H9 (cell line): ENCODE results near the gene HPRT1. TPM values are rescaled to one million over a fixed set of nuclear protein-coding genes. Genes with fewer than 3 reads are reported as not detected.

Experiments used
- DNase-seq: peaks from one replicate; pipeline ENCODE4 v3.0.0-alpha.2; 2017
- H2AFZ ChIP-seq: one replicate; pipeline ENCODE4 v1.6.1; 2013; ENCODE audit warnings: mild to moderate bottlenecking, low read length, control low read depth, moderate library complexity
- H2AK5ac ChIP-seq: 2 replicates; pipeline ENCODE4 v1.6.1; 2013; ENCODE audit warnings: low read length, control low read depth, mixed read lengths; ENCODE audit not compliant: insufficient read length
- H2BK120ac ChIP-seq: one replicate; pipeline ENCODE4 v1.6.1; 2013; ENCODE audit warnings: low read depth, mild to moderate bottlenecking, low read length, control low read depth, inconsistent platforms; ENCODE audit not compliant: poor library complexity, severe bottlenecking
- H2BK12ac ChIP-seq: 2 replicates; pipeline ENCODE4 v1.6.1; 2013; ENCODE audit warnings: low read length, control low read depth, mixed read lengths, low read depth; ENCODE audit not compliant: insufficient read length
- H2BK15ac ChIP-seq: 2 replicates; pipeline ENCODE4 v1.6.1; 2013; ENCODE audit warnings: low read depth, low read length, control low read depth
- H2BK20ac ChIP-seq: one replicate; pipeline ENCODE4 v1.6.1; 2013; ENCODE audit warnings: low read depth, mild to moderate bottlenecking, low read length, control low read depth, inconsistent platforms; ENCODE audit not compliant: poor library complexity, severe bottlenecking
- H2BK5ac ChIP-seq: 2 replicates; pipeline ENCODE4 v1.6.1; 2013; ENCODE audit warnings: low read length, control low read depth, mixed read lengths; ENCODE audit not compliant: insufficient read length
- H3K14ac ChIP-seq: 2 replicates; pipeline ENCODE4 v1.6.1; 2013; ENCODE audit warnings: low read length, control low read depth; ENCODE audit not compliant: insufficient read depth
- H3K18ac ChIP-seq: 2 replicates; pipeline ENCODE4 v1.6.1; 2013; ENCODE audit warnings: low read depth, mild to moderate bottlenecking, mixed read lengths, low read length, control low read depth; ENCODE audit not compliant: insufficient read length
- H3K23ac ChIP-seq: 2 replicates; pipeline ENCODE4 v1.6.1; 2013; ENCODE audit warnings: low read length, control low read depth, mixed read lengths, low read depth; ENCODE audit not compliant: insufficient read length
- H3K23me2 ChIP-seq: 2 replicates; pipeline ENCODE4 v1.6.1; 2013; ENCODE audit warnings: low read depth, mild to moderate bottlenecking, mixed read lengths, low read length, control low read depth; ENCODE audit not compliant: insufficient read length, poor library complexity, severe bottlenecking
- H3K27ac ChIP-seq: 2 replicates; pipeline ENCODE4 v1.5.1; 2013; ENCODE audit warnings: low read length, control low read depth, mixed read lengths, low read depth; ENCODE audit not compliant: insufficient read length
- H3K27me3 ChIP-seq: 2 replicates; pipeline ENCODE4 v1.6.1; 2013; ENCODE audit warnings: low read length, control low read depth, inconsistent platforms; ENCODE audit not compliant: insufficient read depth
- H3K4ac ChIP-seq: 2 replicates; pipeline ENCODE4 v1.6.1; 2013; ENCODE audit warnings: low read depth, mild to moderate bottlenecking, control low read depth, inconsistent platforms, low read length, moderate library complexity
- H3K4me1 ChIP-seq: 2 replicates; pipeline ENCODE4 v1.6.1; 2013; ENCODE audit warnings: low read length, control low read depth, inconsistent platforms; ENCODE audit not compliant: insufficient read depth
- H3K4me2 ChIP-seq: 2 replicates; pipeline ENCODE4 v1.6.1; 2013; ENCODE audit warnings: low read length, control low read depth, mixed read lengths; ENCODE audit not compliant: insufficient read length, insufficient read depth
- H3K56ac ChIP-seq: 2 replicates; pipeline ENCODE4 v1.6.1; 2013; ENCODE audit warnings: low read depth, mild to moderate bottlenecking, mixed read lengths, low read length, control low read depth; ENCODE audit not compliant: insufficient read length
- H3K79me1 ChIP-seq: 2 replicates; pipeline ENCODE4 v1.6.1; 2013; ENCODE audit warnings: low read depth, mild to moderate bottlenecking, moderate library complexity, low read length, control low read depth, inconsistent platforms; ENCODE audit not compliant: insufficient read depth, poor library complexity, severe bottlenecking
- H3K79me2 ChIP-seq: 2 replicates; pipeline ENCODE4 v1.6.1; 2013; ENCODE audit warnings: low read length, control low read depth, inconsistent platforms; ENCODE audit not compliant: insufficient read depth
- H3K9ac ChIP-seq: 2 replicates; pipeline ENCODE4 v1.6.1; 2013; ENCODE audit warnings: low read length, control low read depth, mixed read lengths; ENCODE audit not compliant: insufficient read length; ENCODE audit errors: extremely low read depth
- H3K9me3 ChIP-seq: one replicate; pipeline ENCODE4 v1.6.1; 2013; ENCODE audit warnings: low read depth, low read length, inconsistent platforms; ENCODE audit not compliant: control insufficient read depth
- H3T11ph ChIP-seq: one replicate; pipeline ENCODE4 v1.6.1; 2013; ENCODE audit warnings: mild to moderate bottlenecking, low read length, control low read depth, inconsistent platforms
- H4K20me1 ChIP-seq: one replicate; pipeline ENCODE4 v1.6.1; 2013; ENCODE audit not compliant: control insufficient read depth, insufficient read length, insufficient read depth
- H4K5ac ChIP-seq: 2 replicates; pipeline ENCODE4 v1.6.1; 2013; ENCODE audit warnings: low read depth, mild to moderate bottlenecking, mixed read lengths, low read length, control low read depth; ENCODE audit not compliant: insufficient read length
- H4K8ac ChIP-seq: replicated peaks from 2 replicates; pipeline ENCODE4 v1.6.1; 2013; ENCODE audit warnings: low read length, control low read depth, mixed read lengths, low read depth; ENCODE audit not compliant: insufficient read length
- H4K91ac ChIP-seq: 2 replicates; pipeline ENCODE4 v1.6.1; 2013; ENCODE audit warnings: low read depth, mild to moderate bottlenecking, moderate library complexity, mixed read lengths, low read length, control low read depth; ENCODE audit not compliant: insufficient read length
- H3K27ac Mint-ChIP-seq, 3 experiments: 2 replicates in 2 of 3; 3 replicates in 1 of 3; pipeline ENCODE4 v1.8.0; 2020 to 2021; ENCODE audit warnings: mixed read lengths in 3 of 3, mild to moderate bottlenecking in 1 of 3, moderate library complexity in 1 of 3
- H3K27me3 Mint-ChIP-seq: 2 replicates; pipeline ENCODE4 v1.8.0; 2021; ENCODE audit warnings: low read depth, mild to moderate bottlenecking, moderate library complexity, mixed read lengths
- H3K36me3 Mint-ChIP-seq, 3 experiments: 2 replicates in 2 of 3; 3 replicates in 1 of 3; pipeline ENCODE4 v1.8.0; 2020 to 2021; ENCODE audit warnings: low read depth in 3 of 3, mixed read lengths in 3 of 3; ENCODE audit not compliant: insufficient read depth in 1 of 3
- H3K4me1 Mint-ChIP-seq, 2 experiments: 2 replicates each; pipeline ENCODE4 v1.8.0; 2020; ENCODE audit warnings: mixed read lengths in 2 of 2
- H3K4me3 Mint-ChIP-seq, 2 experiments: 2 replicates in 1 of 2; 3 replicates in 1 of 2; pipeline ENCODE4 v1.8.0; 2020 to 2021; ENCODE audit warnings: mild to moderate bottlenecking in 2 of 2, mixed read lengths in 2 of 2, moderate library complexity in 1 of 2
- H3K9me3 Mint-ChIP-seq, 2 experiments: 2 replicates in 1 of 2; 3 replicates in 1 of 2; pipeline ENCODE4 v1.8.0; 2020; ENCODE audit warnings: mild to moderate bottlenecking in 2 of 2, mixed read lengths in 2 of 2, moderate library complexity in 1 of 2
- CTCF ChIP-seq: fragments of 200-600 bp; sonication (generic); conservative IDR thresholded peaks from 3 replicates; pipeline ENCODE4 v1.8.0; 2021; ENCODE audit warnings: antibody characterized with exemption, mild to moderate bottlenecking
- total RNA-seq: library from RNA; stranded (reverse); gene quantifications from 2 replicates; pipeline ENCODE4 v1.2.1, GENCODE V29; 2021

The HPRT1 gene
- total RNA-seq, 1 experiment from 2014 or later: 39.2 TPM

GRCh38 chrX:134502686-134503085 is 42.7 kb downstream of the HPRT1 start:
- Mint-ChIP-seq H3K27ac (no peak overlapping the region), H3K4me3 (no peak overlapping the region), H3K9me3 (peaks cover 0 to 69% of the 10 kb centered on the region in 2 experiments; a peak in 3 of 5 replicates), H3K4me1 (no peaks in the 10 kb centered on the region), H3K27me3 (peaks cover 1% of the 10 kb centered on the region), H3K36me3 (peaks cover 17 to 50% (median 42%) of the 10 kb centered on the region in 3 experiments; a peak in 6 of 7 replicates)
- Histone ChIP-seq H3K56ac (no peak overlapping the region), H3K14ac (no peak overlapping the region), H3K9ac (no peak overlapping the region), H3K79me2 (no peaks in the 10 kb centered on the region), H3T11ph (no peak overlapping the region), H2BK120ac (no peak overlapping the region), H3K79me1 (no peaks in the 10 kb centered on the region), H4K5ac (no peak overlapping the region), H3K23ac (no peak overlapping the region), H4K8ac (no peak overlapping the region), H3K27ac (no peak overlapping the region), H2BK5ac (no peak overlapping the region), H3K4me1 (no peaks in the 10 kb centered on the region), H2BK20ac (no peak overlapping the region), H3K4me2 (no peak overlapping the region), H2AK5ac (no peak overlapping the region), H3K4ac (no peak overlapping the region), H2AFZ (no peak overlapping the region), H3K27me3 (no peaks in the 10 kb centered on the region), H4K20me1 (no peaks in the 10 kb centered on the region), H2BK15ac (no peak overlapping the region), H3K9me3 (no peaks in the 10 kb centered on the region), H3K18ac (no peak overlapping the region), H3K23me2 (no peaks in the 10 kb centered on the region), H2BK12ac (no peak overlapping the region), H4K91ac (no peak overlapping the region)
- TF ChIP-seq CTCF: no peak
- no peak for DNase-seq
